NCI-H2227 (cell line): Measurements from ENCODE around the gene RGS7.
"Not testable (repeated sequence)": the region's sequence is repeated elsewhere in the genome, so short reads cannot be mapped to it uniquely, and the experiment has no call there.

Experiments
- DNase-seq: peaks from one replicate; lab custom pipeline; 2025; ENCODE audit not compliant: unreplicated experiment; lab: John Stamatoyannopoulos, UW

RGS7 gene

DNA sequence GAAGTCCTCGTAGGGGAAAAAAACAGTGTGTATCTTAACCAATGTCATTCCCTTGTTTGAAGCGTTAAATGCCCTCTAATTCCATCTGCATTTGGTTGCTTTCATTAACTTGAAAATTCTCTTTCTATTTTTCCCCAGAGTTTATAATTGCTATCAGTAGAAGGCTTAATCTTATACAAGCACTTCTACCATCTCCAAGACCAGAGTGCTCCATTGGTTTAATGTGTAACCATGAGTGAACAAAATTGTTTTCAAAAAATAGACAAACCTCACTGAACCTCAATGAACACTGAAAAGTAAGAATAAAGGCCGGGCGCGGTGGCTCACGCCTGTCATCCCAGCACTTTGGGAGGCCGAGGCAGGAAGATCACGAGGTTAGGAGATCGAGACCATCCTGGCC, 141.3 kb downstream of the RGS7 start:
- DNase-seq: no peak

DNA sequence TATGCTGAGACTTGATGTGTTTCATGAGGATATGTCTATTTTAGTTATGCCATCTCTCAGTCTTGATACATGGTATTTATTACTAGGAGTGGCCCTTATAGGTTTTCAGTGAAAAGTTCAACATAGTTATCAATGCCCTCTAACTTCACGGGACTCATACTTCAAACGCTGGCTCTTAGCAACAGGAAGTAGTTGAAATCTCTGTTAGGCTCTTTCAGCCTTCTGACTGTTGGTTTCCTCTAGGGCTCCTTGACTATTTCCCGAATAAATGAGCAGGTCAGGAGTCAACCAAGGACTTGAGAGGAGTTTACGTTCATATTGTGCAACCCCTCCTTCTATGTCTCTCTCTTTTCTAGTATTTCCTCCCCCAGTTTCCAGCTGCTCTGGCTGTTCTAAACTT, 141.8 kb downstream of the RGS7 start:
- DNase-seq: no peak

DNA sequence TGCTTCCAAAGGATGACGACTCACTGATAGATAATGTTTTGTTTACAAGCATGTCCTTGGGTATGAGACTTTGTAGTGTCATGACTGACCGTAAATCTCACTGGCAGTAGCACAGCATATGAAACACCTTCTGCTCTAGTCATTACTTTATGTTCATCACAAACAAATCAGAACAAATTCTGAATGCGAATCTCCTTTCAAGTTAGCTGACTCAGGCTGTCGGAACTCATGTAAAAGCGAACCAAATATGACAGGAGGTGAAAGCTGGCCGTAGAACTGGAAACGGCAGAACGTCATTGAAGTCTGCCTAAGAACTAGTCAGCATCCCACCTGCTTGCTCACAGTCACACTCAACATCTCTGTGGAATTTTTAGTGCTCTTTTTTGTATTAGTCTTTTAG, 143.9 kb downstream of the RGS7 start:
- DNase-seq: no peak

DNA sequence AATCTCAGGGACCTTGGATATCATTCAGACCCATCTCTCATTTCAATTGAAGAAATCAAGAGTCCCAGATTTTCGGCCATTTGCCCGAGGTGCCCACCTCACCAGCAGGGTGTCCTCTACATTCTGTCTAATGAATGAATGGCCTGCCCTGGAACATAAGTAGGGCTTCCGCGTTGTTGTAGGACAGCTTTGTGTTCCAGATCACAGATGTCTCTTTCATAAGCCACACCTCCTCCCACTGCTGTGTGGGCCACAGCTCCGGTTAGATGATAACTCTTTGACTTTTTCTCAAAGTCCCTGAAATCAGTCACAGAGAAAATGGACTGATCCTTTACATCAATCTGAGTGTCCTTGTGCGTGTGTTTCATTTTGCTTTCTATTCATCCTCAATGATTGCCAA, 144.4 kb downstream of the RGS7 start:
- DNase-seq: no peak

DNA sequence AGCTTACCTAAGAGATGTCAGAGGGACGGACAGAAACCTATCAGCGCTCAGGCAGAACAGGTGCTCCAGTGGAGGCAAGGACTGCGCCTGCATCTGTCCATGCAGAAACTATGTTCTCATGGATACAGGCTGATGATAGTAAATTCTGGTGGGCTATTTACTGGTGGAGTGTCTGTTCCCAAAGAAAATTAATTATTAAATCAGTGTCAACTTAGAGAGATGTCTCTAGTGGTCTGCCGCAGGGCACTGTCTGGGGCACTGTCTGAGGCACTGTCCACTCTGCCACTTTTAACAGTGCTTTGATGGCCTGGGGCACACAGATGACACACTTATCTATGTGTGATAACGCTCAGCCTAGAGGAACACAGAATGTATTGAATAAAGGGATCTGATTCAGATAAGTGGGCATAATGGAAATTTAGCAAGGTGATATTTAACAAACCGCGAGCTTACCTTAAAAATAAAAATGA, 148.1 kb downstream of the RGS7 start:
- DNase-seq: no peak

DNA sequence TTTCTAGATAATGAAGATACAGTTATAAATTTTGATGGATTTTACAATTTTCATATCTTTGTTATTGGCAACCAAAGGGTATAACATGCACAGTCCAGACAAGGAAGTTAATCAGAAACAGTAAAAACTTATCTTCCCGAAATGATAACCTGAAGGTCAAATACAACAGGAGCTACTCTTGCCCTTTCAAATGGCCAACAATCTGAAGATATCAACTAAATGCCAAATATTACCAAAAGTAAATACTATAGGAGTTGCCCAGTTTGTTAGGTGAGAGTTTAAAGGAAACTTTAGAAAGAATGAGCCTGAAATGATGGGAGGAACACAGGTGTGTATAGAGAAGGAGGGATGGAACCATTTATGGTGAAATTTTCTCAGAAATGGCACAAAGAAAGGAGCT, 153.2 kb downstream of the RGS7 start:
- DNase-seq: no peak

DNA sequence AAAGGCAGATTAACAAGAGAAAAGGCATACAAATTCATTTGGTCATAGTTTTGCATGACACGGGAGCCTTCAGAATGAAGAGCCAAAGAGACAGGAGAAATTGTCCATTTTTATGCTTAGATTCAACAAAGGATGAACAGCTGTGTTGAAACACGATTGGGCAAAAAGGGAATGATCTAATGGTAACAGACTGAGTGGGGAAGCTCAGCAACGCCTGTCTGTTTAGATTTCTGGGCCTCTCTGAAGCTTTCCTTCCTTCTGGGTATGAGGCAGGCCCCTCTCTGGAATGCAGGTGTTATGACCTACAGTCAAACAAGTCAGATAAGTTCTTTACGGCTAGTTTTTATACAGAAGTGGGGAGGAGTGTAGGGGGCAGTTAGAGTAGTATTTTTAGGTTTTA, 154.6 kb downstream of the RGS7 start:
- DNase-seq: no peak

DNA sequence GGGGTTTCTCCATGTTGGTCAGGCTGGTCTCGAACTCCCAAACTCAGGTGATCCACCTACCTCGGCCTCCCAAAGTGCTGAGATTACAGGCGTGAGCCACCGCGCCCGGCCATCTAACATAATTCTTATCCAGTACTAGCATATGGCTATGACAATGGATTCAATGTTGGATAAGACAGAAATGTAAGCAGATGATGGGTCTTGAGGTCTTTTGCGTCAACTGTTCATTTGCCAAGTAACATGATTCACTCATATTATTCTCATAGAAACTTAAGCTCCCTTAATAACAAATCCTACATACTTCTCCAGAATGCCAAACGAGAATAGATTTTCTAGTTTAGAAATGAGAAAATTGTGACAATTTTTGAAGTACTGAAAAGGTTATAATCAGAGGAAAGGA, 170.3 kb downstream of the RGS7 start:
- no peak for DNase-seq

DNA sequence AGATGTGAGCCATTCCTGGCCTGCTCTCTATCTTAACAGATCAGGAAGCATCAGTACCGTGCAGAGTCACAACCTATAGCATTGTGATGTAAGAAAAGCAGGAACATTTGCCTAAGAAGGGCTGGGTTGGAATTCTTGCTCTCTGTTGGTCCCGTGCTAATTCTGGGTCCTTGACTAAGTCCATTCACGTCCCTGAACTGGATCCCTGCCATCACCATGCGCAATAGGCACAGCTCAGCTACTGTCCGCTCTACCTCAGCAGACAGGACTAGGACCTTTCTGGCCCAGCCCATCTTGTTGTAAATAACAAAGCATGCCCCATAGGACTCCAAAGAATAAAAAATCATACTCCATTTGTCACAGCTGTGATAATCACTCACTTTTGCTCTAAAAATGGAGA, 175.0 kb downstream of the RGS7 start:
- no peak for DNase-seq

DNA sequence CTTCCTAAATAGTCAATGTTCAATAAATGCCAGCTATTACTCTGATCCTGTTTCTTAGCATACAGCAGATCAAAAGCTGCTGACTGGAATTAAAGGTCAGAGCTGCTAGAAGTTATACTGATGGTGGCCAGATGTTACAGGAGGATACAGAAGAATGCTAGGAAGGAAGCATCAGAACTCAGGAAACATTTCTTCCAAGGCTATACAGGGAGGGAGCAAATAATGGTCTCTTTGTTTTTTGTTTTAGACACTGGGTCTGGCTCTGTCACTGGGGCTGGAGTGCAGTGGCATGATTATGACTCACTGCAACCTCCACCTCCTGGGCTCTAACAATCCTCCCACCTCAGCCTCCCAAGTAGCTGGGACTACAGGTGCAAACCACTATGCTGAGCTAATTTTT, 175.5 kb downstream of the RGS7 start:
- no peak for DNase-seq

DNA sequence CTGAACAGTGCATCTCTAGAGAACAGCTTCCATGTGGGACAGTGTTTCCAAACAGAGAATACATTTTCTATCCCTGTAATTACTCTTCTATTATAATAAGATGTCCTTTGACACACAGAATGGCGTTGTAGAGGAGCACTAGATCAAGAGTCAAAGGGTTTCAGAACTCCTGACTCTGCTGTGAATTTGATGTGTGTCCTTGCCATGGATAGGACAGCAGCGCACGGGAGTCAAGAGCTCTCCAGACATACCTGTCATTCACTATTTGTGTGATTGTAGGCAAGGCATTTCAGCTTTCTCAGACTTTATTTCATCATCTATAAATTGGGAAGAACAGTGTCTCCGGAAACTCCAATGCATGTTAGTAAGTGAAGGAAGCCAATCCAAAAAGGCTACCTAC, 176.4 kb downstream of the RGS7 start:
- DNase-seq: no peak

DNA sequence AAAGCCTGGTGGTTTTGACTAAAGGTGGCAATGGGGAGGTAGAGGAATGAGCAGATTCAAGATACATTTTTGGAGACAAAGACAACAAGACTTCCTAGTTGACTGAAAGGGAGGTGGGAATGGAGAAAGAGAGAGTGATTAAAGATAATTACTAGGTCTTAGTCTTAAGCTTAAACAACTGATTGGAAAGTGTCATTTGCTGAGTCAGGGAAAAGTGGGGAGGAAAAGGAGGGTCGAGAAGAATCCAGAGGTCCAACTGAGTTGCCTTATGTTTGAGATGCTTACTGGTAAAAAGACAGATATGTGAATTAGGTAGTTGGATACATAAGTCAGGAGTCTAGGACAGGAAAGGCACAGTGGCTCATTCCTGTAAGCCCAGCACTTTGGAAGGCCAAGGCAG, 179.3 kb downstream of the RGS7 start:
- no peak for DNase-seq

DNA sequence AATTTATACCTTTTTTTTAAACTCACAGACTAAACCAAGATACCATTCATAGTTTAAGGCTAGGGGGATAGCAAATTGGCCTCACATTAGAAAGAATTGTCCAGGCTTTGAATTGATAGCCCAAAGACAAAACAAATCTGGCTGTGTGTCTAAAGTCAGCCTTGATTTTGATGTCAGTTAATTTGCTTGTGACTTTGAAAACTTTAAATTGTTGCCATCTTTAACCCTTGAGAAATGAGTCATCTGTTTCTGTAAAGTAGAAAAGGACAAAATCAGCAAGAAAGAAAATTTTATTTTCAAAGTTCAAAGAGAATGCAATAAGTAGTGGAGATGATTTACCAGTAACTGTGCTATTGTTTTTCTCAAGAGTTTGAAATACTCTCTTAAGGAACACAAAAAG, 184.5 kb downstream of the RGS7 start:
- DNase-seq: no peak

DNA sequence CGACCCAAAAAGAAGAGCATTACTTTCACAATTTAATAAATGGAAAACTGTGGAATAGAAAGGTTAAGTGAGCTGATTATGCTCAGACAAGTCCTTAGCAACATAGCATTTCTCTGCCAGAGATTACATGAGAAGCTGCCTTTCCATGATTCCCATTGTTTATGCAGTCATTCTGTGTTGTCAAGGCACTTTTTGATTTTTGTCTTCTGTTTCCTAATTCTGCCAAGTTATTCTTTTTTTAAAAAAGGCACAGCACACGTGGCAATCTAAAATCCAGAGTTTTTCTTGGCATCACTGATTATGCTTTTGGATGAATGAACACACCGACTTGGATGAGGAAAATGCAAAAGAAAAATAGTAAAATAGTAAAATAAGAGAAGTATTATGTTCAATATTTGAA, 185.0 kb downstream of the RGS7 start:
- no peak for DNase-seq

DNA sequence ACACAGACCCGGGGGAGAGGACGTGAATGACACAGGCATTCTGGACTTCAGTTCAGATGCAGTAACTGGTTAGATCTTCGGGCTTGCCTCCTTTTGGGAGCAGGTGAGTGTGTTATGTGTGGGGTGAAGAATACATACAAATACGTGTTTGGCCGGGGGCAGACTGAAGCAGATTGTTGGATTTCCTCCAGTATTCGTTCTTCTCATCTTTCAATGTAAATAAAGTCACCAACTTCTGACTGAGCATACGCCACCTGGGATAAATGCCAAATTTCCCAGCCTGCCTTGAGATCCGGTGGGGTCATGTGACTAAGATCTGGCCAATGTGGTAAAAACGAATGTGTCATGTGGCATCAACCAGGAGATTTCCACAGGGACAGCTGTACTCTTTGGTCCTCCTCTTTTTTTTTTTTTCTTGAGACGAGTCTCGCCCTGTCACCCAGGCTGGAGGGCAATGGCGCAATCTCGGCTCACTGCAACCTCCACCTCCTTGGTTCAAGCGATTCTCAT, 189.8 kb downstream of the RGS7 start:
- no peak for DNase-seq

DNA sequence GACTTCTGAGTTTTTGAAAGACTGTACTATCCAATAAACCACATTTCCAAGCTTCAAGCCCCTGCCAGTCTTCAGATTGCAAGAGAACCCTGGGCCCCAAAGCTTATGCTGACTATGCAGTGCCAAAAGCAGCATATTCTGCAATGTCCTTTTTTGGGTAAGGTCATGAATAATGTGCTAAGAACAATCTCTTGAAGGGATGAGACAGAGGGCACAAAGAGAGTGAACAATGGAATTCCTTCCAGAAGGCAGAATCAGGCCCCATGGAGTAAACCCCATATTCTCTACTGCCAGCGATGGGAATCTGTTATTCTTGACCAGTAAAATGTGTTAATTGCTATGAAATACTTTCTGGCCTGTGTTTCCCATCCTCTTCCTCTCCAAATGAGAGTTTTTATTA, 190.4 kb downstream of the RGS7 start:
- DNase-seq: no peak

DNA sequence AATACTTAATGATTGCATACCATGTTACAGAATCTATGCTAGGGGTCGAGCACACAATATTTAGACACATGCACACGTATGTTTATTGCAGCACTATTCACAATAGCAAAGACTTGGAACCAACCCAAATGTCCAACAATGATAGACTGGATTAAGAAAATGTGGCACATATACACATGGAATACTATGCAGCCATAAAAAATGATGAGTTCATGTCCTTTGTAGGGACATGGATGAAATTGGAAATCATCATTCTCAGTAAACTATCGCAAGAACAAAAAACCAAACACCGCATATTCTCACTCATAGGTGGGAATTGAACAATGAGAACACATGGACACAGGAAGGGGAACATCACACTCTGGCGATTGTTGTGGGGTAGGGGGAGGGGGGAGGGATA, 191.7 kb downstream of the RGS7 start:
- DNase-seq: not testable (repeated sequence)

DNA sequence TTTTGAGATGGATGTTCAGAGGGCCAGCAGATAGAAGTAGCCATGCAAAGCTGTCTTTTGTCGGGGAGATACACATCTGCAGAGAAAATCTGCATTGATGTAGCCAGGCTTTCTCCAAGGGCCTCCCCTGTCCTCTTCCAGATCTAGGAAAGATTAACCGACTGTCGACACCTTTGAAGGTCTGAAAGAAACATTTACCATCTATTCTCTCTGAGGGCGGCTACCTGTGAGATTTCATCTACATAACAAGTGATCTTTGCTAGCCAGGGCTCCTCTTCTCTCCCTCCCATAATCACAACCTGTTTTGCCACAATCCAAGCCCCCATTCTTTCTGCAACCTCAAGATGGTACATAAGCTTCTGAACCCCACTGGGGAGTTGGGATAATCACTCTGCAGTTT, 193.6 kb downstream of the RGS7 start:
- no peak for DNase-seq

DNA sequence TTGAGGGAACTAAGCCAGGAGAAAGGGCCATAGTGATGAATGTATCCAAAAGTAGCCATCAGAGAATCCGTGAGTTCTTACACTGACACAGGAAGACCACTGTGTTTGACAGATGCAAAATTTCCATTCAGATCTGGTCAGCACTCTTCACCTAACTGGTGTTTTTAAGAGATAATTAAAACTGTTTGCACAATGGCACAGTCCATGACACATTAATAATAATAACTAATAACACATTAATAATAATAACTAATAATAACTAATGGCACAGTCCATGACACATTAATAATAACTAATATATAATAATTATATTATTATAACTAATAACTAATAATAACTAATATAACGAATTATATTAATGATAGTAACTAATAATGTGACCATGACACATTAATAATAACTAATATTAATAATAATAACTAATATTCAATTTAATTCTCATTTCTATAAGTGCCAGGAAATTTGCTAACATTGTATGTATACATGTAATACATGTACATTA, 195.8 kb downstream of the RGS7 start:
- DNase-seq: no peak

DNA sequence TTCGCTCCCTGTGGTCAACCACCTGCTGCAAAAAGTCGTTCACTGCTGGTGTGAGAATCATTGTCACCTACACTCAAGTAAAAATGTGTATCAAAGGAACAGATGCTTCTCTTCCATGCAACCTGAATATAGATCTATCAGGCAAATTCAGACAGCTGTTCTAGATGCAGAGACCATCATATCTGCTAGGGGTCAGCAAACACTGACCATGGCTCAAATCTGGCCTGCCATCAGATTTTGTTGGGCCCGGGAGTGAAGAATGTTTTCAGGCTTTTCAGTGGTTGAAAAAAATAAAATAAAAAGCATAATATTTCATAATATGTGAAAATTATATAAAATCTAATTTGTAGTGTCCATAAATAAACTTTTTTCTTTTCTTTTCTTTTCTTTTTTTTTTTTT, 199.6 kb downstream of the RGS7 start:
- no peak for DNase-seq

DNA sequence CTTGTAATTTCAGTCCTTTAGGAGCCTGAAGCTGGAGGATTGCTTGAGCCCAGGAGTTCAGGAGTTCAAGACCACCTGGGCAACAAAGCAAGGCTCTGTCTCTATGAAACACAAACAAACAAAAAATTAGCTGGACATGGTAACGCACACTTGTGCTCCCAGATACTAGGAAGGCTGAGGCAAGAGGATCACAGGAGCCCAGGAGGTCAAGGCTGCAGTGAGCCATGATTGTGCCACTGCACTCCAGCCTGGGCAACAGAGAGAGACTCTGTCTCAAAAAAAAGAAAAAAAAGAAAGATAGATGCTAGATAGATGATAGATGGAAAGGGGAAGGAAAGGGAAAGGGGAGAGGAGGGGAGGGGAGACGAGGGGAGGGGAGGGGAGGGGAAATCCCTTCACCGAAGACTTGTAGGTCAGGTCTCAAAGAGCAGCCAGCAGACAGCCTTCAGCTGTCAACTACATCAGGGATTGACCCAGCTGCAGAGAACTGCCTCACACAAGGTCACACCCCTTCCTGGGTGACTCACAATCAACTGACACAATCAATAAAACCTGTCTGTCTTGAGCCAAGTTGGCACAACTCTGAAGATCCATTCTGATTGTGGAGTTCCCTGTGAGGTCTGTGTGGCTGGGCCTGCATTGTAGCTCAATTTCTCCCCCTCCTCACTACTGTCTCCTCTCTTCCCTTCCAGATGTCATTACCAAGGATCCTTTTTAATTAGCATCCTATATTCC, 200.6 kb downstream of the RGS7 start:
- DNase-seq: no peak

DNA sequence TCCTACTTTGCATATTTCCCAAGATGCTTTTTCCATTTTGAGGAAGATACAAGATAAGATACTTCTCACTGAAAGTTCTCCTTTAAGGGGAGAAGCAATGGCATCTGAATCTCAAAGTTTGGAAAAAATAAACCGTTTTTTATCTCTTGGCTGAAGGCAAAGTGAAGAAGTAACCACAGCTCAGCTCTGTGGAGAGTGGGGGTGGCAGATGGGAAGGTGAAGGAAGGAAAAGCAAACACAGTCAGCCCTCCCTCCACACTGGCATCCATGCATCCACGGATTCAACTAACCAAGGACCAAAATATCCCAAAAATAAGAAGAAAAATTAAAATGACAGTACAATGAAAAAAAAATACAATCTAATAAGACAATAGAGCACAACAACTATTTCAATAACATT, 211.1 kb downstream of the RGS7 start:
- no peak for DNase-seq
